Left lung (tissue), 10 donors: Measurements from ENCODE around the gene MICA. TPM values are rescaled to one million over a fixed set of nuclear protein-coding genes. Genes with fewer than 3 reads are reported as not detected.
A peak's percentile ranks its signal among the peaks of the same experiment; 100 is the strongest.

Experiments used
- ATAC-seq: fragments of 200-7000 bp; cut with Tn5 transposase; one replicate; pipeline ENCODE4 v1.9.1; 2020; ENCODE audit warnings: moderate library complexity
- DNase-seq, 4 donors: peaks; one replicate each; pipeline ENCODE4 v3.0.0-alpha.2; 2013 to 2020
- H3K27ac ChIP-seq, 2 donors: fragments of 200-600 bp; sonication (generic) in 1 of 2; one replicate each; pipeline versions ENCODE4 v1.5.0 to v1.8.0; 2020 to 2021
- H3K27me3 ChIP-seq, 2 donors: fragments of 200-600 bp; sonication (generic) in 1 of 2; one replicate each; pipeline versions ENCODE4 v1.5.0 to v1.8.0; 2020 to 2021
- H3K36me3 ChIP-seq, 2 donors: fragments of 200-600 bp; sonication (generic) in 1 of 2; one replicate each; pipeline versions ENCODE4 v1.5.0 to v1.8.0; 2020 to 2021
- H3K4me1 ChIP-seq, 2 donors: fragments of 200-600 bp; one replicate each; pipeline ENCODE4 v1.8.0; 2021
- H3K4me3 ChIP-seq, 2 donors: fragments of 200-600 bp; sonication (generic) in 1 of 2; one replicate each; pipeline versions ENCODE4 v1.5.0 to v1.8.0; 2020 to 2021; ENCODE audit warnings: mild to moderate bottlenecking in 1 of 2
- H3K9me3 ChIP-seq, 2 donors: fragments of 200-600 bp; sonication (generic) in 1 of 2; one replicate each; pipeline versions ENCODE4 v1.5.0 to v1.8.0; 2020 to 2021
- intact Hi-C, 2 donors: fragments of 100-400 bp; cut with DNase I; formaldehyde crosslinking; loops; one replicate each; pipeline versions ENCODE4 v1.11.2 to v1.14.2; 2022
- microRNA-seq, 2 donors: library from miRNA; unstranded; fragments of <30 nt; microRNA quantifications; one replicate each; pipeline ENCODE4, GENCODE V29; 2019
- polyA plus RNA-seq, 6 donors: library from polyadenylated mRNA; unstranded; fragments of 120-200 nt; gene quantifications; one replicate each; pipeline ENCODE4 v1.2.1, GENCODE V29; 2013; ENCODE audit not compliant: insufficient read length in 6 of 6
- total RNA-seq, 2 donors: library from RNA; stranded (reverse); fragmentation: NEBNext Ultra II Directional; extraction: Animal tissue kit (Norgen Biotek cat#: 25700); gene quantifications; one replicate each; pipeline ENCODE4 v1.2.1, GENCODE V29; 2021
- TF ChIP-seq, protein P1 (sequence below), 2 donors: fragments of 200-600 bp; sonication (generic) in 1 of 2; IDR thresholded peaks; one replicate each; pipeline versions ENCODE4 v1.5.0 to v1.8.0; 2021; ENCODE audit warnings: antibody characterized with exemption in 2 of 2
- donor health status: DM: no; HTN: yes; CAD: no.
- donor health status: DM: no; HTN: no; CAD: no.

The MICA gene
- total and polyA plus RNA-seq, 8 donors = 10.2 to 30.1 (median 15.6) TPM

DNA sequence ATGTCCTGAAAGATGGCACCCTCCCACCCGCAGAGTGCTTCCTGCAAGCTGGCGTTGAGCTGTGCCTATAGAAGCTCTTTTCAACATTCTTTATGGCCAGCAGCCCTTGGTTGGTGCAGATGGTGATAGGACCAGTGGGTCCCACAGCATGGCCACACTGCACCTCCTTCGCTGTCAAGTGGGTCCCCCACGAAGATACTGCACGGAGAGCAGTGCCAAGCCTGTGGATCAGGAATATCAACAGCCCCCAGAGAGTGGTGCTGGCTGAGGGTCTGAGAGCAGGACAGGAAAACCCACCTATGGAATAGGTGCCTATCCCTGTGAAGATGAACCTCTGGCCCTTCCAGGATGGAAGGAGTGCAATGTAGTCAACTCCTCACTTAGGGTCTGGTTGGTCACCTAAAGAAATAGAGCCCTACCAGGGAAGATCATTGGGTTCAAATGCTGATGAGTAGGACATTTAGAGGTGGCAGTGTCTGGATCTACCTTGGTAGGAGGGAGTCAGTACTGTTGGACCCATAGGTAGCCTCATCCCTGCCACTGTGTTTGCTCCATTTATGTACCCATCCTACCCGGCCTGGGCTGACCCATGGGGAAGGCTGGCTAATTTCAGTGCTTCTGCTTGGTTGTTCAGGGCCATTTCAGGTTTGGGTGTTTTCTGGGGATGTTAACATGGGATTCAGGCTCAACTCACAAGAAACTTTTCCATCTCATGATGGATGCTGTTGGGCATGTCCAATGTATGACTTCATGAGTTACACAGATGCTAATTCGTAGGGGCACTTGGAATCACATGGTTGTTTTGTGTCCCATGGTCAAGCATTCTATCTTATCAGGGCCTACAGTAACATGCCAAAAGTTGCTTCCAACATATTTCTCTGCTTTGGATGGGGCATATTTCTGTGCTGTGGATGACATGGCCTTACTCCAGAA is 61.1 kb downstream of the MICA start:
- TF ChIP-seq, protein P1, sequence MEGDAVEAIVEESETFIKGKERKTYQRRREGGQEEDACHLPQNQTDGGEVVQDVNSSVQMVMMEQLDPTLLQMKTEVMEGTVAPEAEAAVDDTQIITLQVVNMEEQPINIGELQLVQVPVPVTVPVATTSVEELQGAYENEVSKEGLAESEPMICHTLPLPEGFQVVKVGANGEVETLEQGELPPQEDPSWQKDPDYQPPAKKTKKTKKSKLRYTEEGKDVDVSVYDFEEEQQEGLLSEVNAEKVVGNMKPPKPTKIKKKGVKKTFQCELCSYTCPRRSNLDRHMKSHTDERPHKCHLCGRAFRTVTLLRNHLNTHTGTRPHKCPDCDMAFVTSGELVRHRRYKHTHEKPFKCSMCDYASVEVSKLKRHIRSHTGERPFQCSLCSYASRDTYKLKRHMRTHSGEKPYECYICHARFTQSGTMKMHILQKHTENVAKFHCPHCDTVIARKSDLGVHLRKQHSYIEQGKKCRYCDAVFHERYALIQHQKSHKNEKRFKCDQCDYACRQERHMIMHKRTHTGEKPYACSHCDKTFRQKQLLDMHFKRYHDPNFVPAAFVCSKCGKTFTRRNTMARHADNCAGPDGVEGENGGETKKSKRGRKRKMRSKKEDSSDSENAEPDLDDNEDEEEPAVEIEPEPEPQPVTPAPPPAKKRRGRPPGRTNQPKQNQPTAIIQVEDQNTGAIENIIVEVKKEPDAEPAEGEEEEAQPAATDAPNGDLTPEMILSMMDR (IDR thresholded peaks at IDR 0.05) = no peak
- peaks cover 4 to 59% of the 10 kb centered on the region in 2 donors for H3K4me1 ChIP-seq
- H3K9me3 ChIP-seq = no peaks in the 10 kb centered on the region
- H3K4me3 ChIP-seq = peak overlapping the region; percentile 35 to 87
- peaks cover 0 to 27% of the 10 kb centered on the region in 2 donors for H3K36me3 ChIP-seq
- no peak for ATAC-seq
- no peak overlapping the region for H3K27ac ChIP-seq
- intact Hi-C loops = no loop called here
- no peak for DNase-seq
- H3K27me3 ChIP-seq = no peaks in the 10 kb centered on the region

Small RNAs within 50 kb of the gene (microRNA-seq; reads per million reads assigned to microRNA genes)
- 0.34 to 0.82 reads per million in 2 donors for gene MIR6891

Other genes with a start within 250 kb of the MICA start
- gene CCHCR1, start 245.8 kb upstream of the MICA start, total RNA-seq = 10 to 100 TPM; 18.9 to 22.1 TPM
- gene CCHCR1, start 245.8 kb upstream of the MICA start, polyA plus RNA-seq = 10 to 100 TPM; 33.6 to 38.8 (median 35.9) TPM
- gene TCF19, start 245.0 kb upstream of the MICA start, total RNA-seq = 10 to 100 TPM; 16.7 to 18.0 TPM
- gene TCF19, start 245.0 kb upstream of the MICA start, polyA plus RNA-seq = 10 to 100 TPM; 15.8 to 26.4 (median 19.0) TPM
- gene POU5F1, start 232.9 kb upstream of the MICA start, total RNA-seq = 1 to 10 TPM; 1.9 TPM
- gene POU5F1, start 232.9 kb upstream of the MICA start, polyA plus RNA-seq = 1 to 10 TPM in 4 of 6 donors, under 1 TPM in 2; 0.37 to 2.0 (median 1.6) TPM
- 1,000 to 10,000 TPM in 1 of 2 donors, 100 to 1,000 TPM in 1; 780 to 1,825 TPM for gene HLA-C, start 131.5 kb upstream of the MICA start, total RNA-seq
- 100 to 1,000 TPM; 117 to 299 (median 161) TPM for gene HLA-C, start 131.5 kb upstream of the MICA start, polyA plus RNA-seq
- gene HLA-B, start 46.4 kb upstream of the MICA start, total RNA-seq = 1,000 to 10,000 TPM; 2,303 to 2,503 TPM
- gene HLA-B, start 46.4 kb upstream of the MICA start, polyA plus RNA-seq = 100 to 1,000 TPM; 285 to 427 (median 355) TPM
- gene MICB, start 94.5 kb downstream of the MICA start, total RNA-seq = 10 to 100 TPM; 11.2 to 11.3 TPM
- gene MICB, start 94.5 kb downstream of the MICA start, polyA plus RNA-seq = 1 to 10 TPM in 5 of 6 donors, under 1 TPM in 1; 0.80 to 4.1 (median 2.0) TPM
- not detected for gene MCCD1, start 125.4 kb downstream of the MICA start, total RNA-seq
- under 1 TPM in 3 of 6 donors, not detected in 3; 0.23 to 0.27 (median 0.24) TPM for gene MCCD1, start 125.4 kb downstream of the MICA start, polyA plus RNA-seq
- gene DDX39B, start 138.4 kb downstream of the MICA start, total RNA-seq = 100 to 1,000 TPM; 201 to 319 TPM
- 100 to 1,000 TPM; 595 to 685 (median 609) TPM for gene DDX39B, start 138.4 kb downstream of the MICA start, polyA plus RNA-seq
- gene ATP6V1G2, start 143.0 kb downstream of the MICA start, total RNA-seq = 1 to 10 TPM; 1.0 to 1.6 TPM
- 1 to 10 TPM; 2.8 to 6.3 (median 3.4) TPM for gene ATP6V1G2, start 143.0 kb downstream of the MICA start, polyA plus RNA-seq
- gene NFKBIL1, start 144.0 kb downstream of the MICA start, total RNA-seq = 10 to 100 TPM; 15.0 to 17.2 TPM
- 10 to 100 TPM; 18.5 to 25.4 (median 19.0) TPM for gene NFKBIL1, start 144.0 kb downstream of the MICA start, polyA plus RNA-seq
- under 1 TPM; 0.17 to 0.65 TPM for gene LTA, start 168.7 kb downstream of the MICA start, total RNA-seq
- under 1 TPM; 0.33 to 0.48 (median 0.39) TPM for gene LTA, start 168.7 kb downstream of the MICA start, polyA plus RNA-seq
- 10 to 100 TPM in 1 of 2 donors, under 1 TPM in 1; 0.29 to 10.4 TPM for gene TNF, start 172.0 kb downstream of the MICA start, total RNA-seq
- under 1 TPM in 5 of 6 donors, not detected in 1; 0.19 to 0.63 (median 0.26) TPM for gene TNF, start 172.0 kb downstream of the MICA start, polyA plus RNA-seq
- 10 to 100 TPM; 10.3 to 13.7 TPM for gene LTB, start 178.8 kb downstream of the MICA start, total RNA-seq
- gene LTB, start 178.8 kb downstream of the MICA start, polyA plus RNA-seq = 1 to 10 TPM; 1.5 to 3.8 (median 2.8) TPM
- 10 to 100 TPM; 32.7 to 95.1 TPM for gene LST1, start 182.7 kb downstream of the MICA start, total RNA-seq
- gene LST1, start 182.7 kb downstream of the MICA start, polyA plus RNA-seq = 1 to 10 TPM; 4.4 to 8.3 (median 7.2) TPM
- 1 to 10 TPM in 1 of 2 donors, under 1 TPM in 1; 0.67 to 1.5 TPM for gene NCR3, start 189.4 kb downstream of the MICA start, total RNA-seq
- under 1 TPM in 4 of 6 donors, not detected in 2; 0.26 to 0.89 (median 0.45) TPM for gene NCR3, start 189.4 kb downstream of the MICA start, polyA plus RNA-seq
- gene AIF1, start 211.6 kb downstream of the MICA start, total RNA-seq = 10 to 100 TPM; 38.5 to 96.4 TPM
- gene AIF1, start 211.6 kb downstream of the MICA start, polyA plus RNA-seq = 10 to 100 TPM; 17.9 to 25.4 (median 20.5) TPM
- 100 to 1,000 TPM; 130 to 151 TPM for gene PRRC2A, start 217.1 kb downstream of the MICA start, total RNA-seq
- 100 to 1,000 TPM; 150 to 201 (median 176) TPM for gene PRRC2A, start 217.1 kb downstream of the MICA start, polyA plus RNA-seq
- 100 to 1,000 TPM; 243 to 278 TPM for gene BAG6, start 249.1 kb downstream of the MICA start, total RNA-seq
- 100 to 1,000 TPM; 211 to 252 (median 226) TPM for gene BAG6, start 249.1 kb downstream of the MICA start, polyA plus RNA-seq